GM21381 (cell line): ENCODE data around the gene MRPS31.
"Not testable (repeated sequence)": the region's sequence is repeated elsewhere in the genome, so short reads cannot be mapped to it uniquely, and the experiment has no call there.

ENCODE experiments used
- ATAC-seq: cut with Tn5 transposase; IDR thresholded peaks from one replicate; pipeline ENCODE4 v1.9.1; 2021; ENCODE audit warnings: mild to moderate bottlenecking, moderate library complexity; ENCODE audit not compliant: unreplicated experiment

Gene MRPS31

DNA sequence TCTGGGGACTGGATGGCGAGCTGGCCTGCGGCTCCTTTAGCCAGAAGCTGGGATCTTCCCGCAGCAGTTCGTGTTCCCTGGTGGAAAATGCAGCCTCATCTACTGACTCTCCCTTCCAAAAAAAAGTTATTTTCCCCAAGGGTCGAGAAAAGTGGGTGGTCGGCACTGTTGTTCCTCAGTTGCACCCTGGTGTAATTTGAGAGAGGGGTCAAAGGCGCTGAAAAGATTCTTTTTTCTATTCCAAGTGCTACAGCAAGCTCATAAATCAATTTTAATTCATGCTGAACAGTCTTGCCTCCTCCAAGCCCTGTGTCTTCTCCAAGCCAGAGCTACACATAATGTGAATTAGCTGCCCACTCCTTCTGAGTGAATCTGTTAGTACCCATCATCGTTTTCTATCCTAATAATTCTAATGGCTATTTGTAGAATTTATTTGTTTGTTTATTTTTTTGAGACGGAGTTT, 19.2 kb upstream of the MRPS31 start:
- ATAC-seq = no peak

- peak; percentile 88 for ATAC-seq
These were observed 18.5 kb upstream of the MRPS31 start, which contains the start of gene SLC25A15 for GRCh38 chr13:40789275-40790153. Gene SLC25A15 (plus strand): TSS chr13:40789611. CDS start chr13:40793227, 3,616 bp downstream.

DNA sequence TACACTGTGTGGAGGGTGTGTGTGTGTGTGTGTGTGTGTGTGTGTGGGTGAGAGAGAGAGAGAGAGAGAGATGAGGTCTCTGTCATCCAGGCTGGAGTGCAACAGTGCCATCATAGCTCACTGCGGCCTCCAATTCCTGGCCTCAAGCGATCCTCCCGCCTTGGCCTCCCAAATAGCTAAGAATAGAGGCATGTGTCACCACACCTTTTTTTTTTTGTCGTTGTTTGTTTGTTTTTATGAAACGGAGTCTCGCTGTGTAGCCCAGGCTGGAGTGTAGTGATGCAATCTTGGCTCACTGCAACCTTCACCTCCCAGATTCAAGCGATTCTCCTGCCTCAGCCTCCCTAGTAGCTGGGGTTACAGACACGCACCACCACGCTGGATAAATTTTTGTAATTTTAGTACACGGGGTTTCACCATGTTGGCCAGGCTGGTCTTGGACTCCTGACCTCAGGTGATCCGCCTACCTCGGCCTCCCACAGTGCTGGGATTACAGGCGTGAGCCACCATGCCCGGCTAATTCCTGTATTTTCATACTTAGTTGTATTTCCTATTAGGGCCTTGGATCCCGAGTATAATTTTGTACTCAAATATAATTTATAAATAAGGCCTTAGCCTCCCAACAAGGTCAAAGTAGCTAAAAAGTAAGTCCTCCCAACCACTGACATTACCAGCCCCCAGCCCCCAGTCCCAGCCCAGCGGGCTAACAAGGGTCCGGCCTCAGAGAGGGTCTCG, 17.7 kb upstream of the MRPS31 start:
- not testable (repeated sequence) for ATAC-seq

GRCh38 chr13:40787062-40787461, 16.1 kb upstream of the MRPS31 start:
- no peak for ATAC-seq

GRCh38 chr13:40786568-40786996, 15.6 kb upstream of the MRPS31 start:
- ATAC-seq = no peak

DNA sequence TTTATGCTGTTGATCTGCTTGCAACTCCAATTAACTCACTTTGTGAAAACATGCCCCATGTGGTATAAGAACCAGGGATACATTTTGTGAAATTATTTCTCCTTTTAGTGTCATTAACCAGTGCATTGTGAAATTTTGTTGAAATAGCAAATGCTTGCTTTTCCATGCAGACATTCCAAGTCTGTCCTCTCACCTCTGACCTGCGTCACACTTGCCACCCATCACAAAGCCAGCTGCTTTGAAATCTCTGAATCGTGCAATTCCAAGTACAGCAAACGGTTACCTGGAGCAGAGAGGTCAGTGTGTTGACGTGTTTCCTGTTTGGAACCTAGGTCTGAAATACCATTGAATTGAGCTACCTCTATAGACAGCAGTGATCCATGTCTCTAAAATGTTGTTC, 13.6 kb upstream of the MRPS31 start:
- ATAC-seq = no peak

DNA sequence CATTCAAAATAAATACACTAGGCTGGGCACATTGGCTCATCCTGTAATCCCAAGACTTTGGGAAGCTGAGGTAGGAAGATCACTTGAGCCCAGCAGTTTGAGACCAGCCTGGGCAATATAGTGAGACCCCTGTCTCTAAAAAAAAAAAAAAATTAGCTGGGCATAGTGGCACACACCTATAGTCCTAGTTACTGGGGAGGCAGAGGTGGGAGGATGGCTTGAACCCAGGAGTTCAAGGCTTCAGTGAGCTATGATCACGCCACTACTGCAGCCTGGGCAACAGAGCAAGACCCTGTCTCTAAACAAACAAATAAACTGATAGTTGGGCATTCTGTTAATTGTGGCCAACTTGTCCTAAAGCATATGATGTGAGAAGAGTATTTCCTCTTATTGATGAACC, 12.0 kb upstream of the MRPS31 start:
- ATAC-seq = not testable (repeated sequence)

- no peak for ATAC-seq
These were observed 10.7 kb upstream of the MRPS31 start for GRCh38 chr13:40781717-40782116.

DNA sequence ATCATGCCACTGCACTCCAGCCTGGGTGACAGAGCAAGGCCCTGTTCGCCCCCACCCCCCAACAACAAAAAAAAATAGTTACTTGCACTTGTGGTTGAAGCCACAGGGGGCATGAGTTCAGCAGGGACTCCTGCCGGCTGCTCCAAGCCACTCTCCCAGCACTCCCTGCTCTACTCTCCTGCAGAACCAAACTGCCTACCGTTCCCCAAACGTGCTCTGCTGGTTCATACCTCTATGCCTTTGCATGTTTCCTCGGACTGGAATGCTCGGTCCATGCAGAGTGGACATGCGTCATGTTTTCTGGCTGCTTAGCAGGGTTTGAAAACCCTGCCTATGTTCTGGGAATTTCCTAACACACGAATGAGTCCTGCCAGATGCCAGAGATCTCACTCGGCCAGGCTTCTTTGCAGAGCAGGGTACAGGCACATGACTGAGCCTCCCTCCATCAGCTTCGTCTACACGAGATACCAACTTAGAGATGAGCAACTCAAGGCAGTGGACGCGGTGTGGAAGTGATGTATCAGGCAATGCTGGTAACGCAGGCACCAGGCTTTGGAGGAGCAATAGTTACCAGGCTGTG, 9.9 kb upstream of the MRPS31 start:
- ATAC-seq = no peak

DNA sequence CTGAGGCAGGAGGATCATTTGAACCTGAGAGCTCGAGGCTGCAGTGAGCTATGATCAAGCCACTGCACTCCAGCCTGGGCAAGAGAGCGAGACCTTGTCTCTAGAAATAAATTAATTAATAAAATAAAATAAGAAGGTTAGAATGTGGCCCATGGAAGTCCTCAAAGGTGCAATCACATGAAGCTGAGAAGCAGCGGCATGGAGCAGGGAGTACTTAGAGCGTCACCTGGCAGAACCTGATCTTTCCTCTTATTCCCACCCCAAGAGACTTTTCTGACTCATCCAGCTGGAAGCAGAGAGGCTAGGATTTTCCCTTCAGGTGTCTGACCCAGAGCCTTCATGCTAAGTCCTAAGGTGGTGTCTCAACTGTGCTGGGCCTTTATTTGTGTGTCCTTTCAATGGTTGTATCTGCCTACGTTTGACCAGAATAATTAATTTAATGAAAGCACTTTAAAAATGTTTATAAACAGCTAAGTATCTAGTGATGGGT, 8.9 kb upstream of the MRPS31 start:
- ATAC-seq = no peak

- ATAC-seq = no peak
These were observed 8.1 kb upstream of the MRPS31 start for GRCh38 chr13:40779049-40779448.

DNA sequence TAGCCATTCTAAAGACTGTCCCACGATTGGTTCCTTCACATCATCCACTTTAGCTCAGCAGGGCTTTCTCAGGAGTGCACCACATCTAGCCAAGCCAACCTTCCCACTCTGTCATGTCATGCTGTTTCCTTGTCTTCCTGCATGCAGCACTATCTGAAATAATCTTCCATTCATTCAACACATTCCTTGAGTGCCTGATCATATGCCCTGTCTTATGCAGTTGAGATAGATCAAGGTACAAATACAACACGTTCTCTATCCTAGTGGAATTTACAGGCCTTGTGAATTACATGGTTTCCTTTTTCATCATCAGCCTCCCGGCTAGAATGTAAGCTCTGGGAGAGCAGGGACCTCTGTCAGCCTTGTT, 6.8 kb upstream of the MRPS31 start:
- peak; percentile 12 for ATAC-seq

DNA sequence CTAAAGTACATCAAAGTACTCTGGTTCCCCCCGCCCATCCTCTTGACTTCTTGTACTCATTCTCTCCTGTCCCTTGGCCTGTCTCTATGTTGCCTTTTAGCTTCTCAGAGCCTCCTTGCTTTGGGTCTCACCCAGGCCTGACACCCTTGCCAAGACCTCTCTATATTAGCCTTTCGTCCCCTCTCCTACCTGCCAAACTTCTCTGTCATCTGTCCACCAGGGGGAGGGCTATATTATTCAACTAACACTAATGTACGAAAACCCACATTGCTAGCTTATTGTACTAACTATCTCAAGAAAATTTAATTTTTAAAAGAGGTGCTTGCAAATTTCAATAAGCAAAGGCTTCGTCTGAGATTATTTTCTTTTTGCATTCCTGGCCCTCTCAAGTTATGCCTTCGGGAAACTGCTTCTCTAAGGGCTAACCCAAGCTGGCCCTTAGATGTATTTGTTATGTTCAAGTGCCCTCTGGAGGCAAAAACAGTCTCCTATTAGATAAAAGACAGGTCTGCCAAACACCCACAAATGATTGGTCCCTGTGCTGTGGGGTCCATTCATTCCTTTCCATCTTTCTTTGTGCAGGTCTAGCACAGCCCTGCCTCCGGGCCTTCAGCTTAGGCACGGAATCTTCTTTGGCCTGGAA, 6.3 kb upstream of the MRPS31 start:
- peak; percentile 77 for ATAC-seq

- ATAC-seq = peak; percentile 47
These were observed 5.7 kb upstream of the MRPS31 start for GRCh38 chr13:40776681-40777165.

GRCh38 chr13:40776232-40776631, 5.2 kb upstream of the MRPS31 start:
- ATAC-seq = no peak

DNA sequence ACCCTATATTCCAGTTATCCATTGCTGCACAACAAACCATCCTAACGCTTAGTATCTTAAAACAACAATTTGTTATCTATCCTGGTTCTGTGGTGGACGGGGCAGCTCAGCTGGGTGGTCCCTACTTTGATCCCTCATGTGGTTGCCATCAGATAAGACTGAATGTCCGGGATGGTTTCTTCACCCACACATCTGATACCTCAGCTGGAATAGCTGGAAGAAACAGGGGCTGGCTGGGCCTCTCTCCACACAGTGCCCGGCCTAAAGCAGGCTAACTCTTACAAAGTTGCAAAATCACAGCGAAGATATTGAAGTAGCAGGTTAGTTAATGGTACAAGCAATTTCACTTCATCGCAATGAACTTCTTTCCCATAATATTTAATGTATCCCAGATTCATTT, 3.7 kb upstream of the MRPS31 start:
- ATAC-seq = no peak

DNA sequence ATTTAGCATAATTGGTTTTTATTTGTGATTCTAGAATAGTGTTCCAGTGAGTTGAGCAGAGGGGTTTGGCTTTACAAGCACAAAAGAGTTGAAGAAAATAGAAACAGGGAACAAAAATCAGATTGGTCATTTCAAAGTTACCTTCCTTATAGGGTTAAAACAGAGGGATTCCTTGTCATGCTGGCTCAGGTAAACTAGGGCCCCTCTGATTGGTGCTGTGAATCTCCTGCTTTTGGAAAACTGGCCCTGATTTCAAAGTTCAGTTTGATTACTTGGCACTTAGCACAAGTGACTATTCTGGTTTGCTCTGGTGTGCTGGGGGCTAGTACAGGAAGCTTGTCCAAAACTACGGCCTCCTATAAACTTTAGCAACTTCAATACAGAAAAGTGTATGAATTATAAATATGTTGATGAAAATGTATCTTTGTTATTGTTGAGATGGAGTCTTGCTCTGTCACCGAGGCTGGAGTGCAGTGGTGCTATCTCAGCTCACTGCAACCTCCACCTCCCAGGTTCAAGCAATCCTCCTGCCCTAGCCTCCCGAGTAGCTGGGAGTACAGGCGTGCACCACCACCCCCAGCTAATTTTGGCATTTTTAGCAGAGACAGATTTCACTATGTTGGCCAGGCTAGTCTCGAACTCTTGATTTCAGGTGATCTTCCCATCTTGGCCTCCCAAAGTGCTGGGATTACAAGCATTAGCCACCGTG, 1.9 kb upstream of the MRPS31 start:
- ATAC-seq = no peak

- ATAC-seq = no peak
These were observed 419 bp downstream of the MRPS31 start for GRCh38 chr13:40770609-40770933.

- ATAC-seq = no peak
These were observed 1.0 kb downstream of the MRPS31 start for GRCh38 chr13:40769970-40770369.

- ATAC-seq = no peak
These were observed 5.4 kb downstream of the MRPS31 start for GRCh38 chr13:40765602-40766001.
